GM13977 (cell line): ENCODE data around the gene BAHD1.

ENCODE experiments used
- DNase-seq: peaks from one replicate; pipeline ENCODE4 v3.0.0; 2012; ENCODE audit warnings: low spot score
- in situ Hi-C: fragments of 300-500 bp; cut with MboI; formaldehyde crosslinking; loops from one replicate; pipeline ENCODE4 v1.12.0; 2022; ENCODE audit warnings: low sequenced_read_pairs, low pct_unique_long_range_greater_than_20kb, mixed read lengths, inconsistent platforms; ENCODE audit not compliant: unreplicated experiment
- TF ChIP-seq, protein P1 (sequence below): IDR thresholded peaks from 2 replicates; pipeline ENCODE4 v1.5.1; 2012; ENCODE audit warnings: mild to moderate bottlenecking, control low read depth; ENCODE audit not compliant: insufficient read depth; ENCODE audit errors: extremely low read depth, missing control alignments

Gene BAHD1

GRCh38 chr15:40470423-40471104 is 29.8 kb downstream of the BAHD1 start, which contains the start of gene CHST14:
Gene CHST14, plus strand, starts transcription at chr15:40470984. Its CDS starts 230 bp downstream, at chr15:40471214.
- in situ Hi-C loops: no loop called here
- TF ChIP-seq, protein P1, sequence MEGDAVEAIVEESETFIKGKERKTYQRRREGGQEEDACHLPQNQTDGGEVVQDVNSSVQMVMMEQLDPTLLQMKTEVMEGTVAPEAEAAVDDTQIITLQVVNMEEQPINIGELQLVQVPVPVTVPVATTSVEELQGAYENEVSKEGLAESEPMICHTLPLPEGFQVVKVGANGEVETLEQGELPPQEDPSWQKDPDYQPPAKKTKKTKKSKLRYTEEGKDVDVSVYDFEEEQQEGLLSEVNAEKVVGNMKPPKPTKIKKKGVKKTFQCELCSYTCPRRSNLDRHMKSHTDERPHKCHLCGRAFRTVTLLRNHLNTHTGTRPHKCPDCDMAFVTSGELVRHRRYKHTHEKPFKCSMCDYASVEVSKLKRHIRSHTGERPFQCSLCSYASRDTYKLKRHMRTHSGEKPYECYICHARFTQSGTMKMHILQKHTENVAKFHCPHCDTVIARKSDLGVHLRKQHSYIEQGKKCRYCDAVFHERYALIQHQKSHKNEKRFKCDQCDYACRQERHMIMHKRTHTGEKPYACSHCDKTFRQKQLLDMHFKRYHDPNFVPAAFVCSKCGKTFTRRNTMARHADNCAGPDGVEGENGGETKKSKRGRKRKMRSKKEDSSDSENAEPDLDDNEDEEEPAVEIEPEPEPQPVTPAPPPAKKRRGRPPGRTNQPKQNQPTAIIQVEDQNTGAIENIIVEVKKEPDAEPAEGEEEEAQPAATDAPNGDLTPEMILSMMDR: no peak
- peak; percentile 92 for DNase-seq

DNA sequence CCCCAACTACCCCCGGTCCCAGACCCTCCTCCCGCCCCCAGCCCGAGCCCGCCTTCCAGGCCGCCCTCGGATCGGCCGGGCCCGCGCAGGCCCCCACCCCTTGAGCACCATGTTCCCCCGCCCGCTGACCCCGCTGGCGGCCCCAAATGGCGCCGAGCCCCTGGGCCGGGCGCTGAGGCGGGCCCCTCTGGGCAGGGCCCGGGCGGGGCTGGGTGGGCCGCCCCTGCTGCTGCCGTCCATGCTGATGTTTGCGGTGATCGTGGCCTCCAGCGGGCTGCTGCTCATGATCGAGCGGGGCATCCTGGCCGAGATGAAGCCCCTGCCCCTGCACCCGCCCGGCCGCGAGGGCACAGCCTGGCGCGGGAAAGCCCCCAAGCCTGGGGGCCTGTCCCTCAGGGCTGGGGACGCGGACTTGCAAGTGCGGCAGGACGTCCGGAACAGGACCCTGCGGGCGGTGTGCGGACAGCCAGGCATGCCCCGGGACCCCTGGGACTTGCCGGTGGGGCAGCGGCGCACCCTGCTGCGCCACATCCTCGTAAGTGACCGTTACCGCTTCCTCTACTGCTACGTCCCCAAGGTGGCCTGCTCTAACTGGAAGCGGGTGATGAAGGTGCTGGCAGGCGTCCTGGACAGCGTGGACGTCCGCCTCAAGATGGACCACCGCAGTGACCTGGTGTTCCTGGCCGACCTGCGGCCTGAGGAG is 30.5 kb downstream of the BAHD1 start:
- DNase-seq: peak; percentile 71
- in situ Hi-C loops: no loop called here
- TF ChIP-seq, protein P1: no peak

DNA sequence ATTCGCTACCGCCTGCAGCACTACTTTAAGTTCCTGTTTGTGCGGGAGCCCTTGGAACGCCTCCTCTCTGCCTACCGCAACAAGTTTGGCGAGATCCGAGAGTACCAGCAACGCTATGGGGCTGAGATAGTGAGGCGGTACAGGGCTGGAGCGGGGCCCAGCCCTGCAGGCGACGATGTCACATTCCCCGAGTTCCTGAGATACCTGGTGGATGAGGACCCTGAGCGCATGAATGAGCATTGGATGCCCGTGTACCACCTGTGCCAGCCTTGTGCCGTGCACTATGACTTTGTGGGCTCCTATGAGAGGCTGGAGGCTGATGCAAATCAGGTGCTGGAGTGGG is 31.0 kb downstream of the BAHD1 start:
- DNase-seq: no peak
- in situ Hi-C loops: no loop called here
- TF ChIP-seq, protein P1: no peak

- DNase-seq: no peak
- TF ChIP-seq, protein P1: no peak
- in situ Hi-C loops: no loop called here
Observed at GRCh38 chr15:40472171-40472727, 31.5 kb downstream of the BAHD1 start.

- no peak for DNase-seq
- in situ Hi-C loops: no loop called here
- TF ChIP-seq, protein P1: no peak
Observed at GRCh38 chr15:40474581-40474980, 33.8 kb downstream of the BAHD1 start.

GRCh38 chr15:40477642-40478327 is 37.0 kb downstream of the BAHD1 start:
- TF ChIP-seq, protein P1: no peak
- no peak for DNase-seq
- in situ Hi-C loops: no loop called here
